ENCODE measurements around the gene TDRD9. TPM values are rescaled to one million over a fixed set of nuclear protein-coding genes. Genes with fewer than 3 reads are reported as not detected.
A peak's percentile ranks its signal among the peaks of the same experiment; 100 is the strongest.
"Not testable (repeated sequence)": the region's sequence is repeated elsewhere in the genome, so short reads cannot be mapped to it uniquely, and the experiment has no call there.

TDRD9 gene
- total RNA-seq, 1 donor from 2014 or later = 6.5 TPM

GRCh38 chr14:103886304-103887169 is 41.7 kb upstream of the TDRD9 start:
- no peak overlapping the region for H3K4me3 ChIP-seq (ENCODE audit: low read depth, low read length)
- H3K36me3 ChIP-seq (ENCODE audit: control insufficient read depth, insufficient read depth, low read length) = no peaks in the 10 kb centered on the region
- TF ChIP-seq, protein P1, sequence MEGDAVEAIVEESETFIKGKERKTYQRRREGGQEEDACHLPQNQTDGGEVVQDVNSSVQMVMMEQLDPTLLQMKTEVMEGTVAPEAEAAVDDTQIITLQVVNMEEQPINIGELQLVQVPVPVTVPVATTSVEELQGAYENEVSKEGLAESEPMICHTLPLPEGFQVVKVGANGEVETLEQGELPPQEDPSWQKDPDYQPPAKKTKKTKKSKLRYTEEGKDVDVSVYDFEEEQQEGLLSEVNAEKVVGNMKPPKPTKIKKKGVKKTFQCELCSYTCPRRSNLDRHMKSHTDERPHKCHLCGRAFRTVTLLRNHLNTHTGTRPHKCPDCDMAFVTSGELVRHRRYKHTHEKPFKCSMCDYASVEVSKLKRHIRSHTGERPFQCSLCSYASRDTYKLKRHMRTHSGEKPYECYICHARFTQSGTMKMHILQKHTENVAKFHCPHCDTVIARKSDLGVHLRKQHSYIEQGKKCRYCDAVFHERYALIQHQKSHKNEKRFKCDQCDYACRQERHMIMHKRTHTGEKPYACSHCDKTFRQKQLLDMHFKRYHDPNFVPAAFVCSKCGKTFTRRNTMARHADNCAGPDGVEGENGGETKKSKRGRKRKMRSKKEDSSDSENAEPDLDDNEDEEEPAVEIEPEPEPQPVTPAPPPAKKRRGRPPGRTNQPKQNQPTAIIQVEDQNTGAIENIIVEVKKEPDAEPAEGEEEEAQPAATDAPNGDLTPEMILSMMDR (IDR thresholded peaks at IDR 0.05; ENCODE audit: insufficient read depth, low read length, poor library complexity, severe bottlenecking) = peak; percentile 43
- H3K27me3 ChIP-seq (ENCODE audit: control insufficient read depth, insufficient read depth, low read length) = peaks cover 4% of the 10 kb centered on the region
- no peak for DNase-seq (ENCODE audit: low read depth)

DNA sequence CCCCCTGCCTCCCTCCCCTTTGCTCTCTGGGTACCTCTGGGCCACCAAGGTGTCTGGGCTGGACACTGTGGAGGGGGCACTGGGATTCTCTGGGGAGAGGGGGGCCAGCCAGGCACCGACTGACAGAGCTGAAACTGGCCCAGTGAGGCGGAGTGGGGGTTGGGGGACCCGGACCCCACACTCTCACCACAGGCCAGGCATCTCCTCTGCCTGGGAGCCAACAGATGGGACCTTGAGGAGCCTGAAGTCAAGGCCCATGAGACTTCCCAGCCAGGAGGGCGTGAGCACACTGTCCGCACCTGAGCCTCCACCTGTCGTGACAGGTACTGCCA is 41.1 kb upstream of the TDRD9 start:
- H3K36me3 ChIP-seq (ENCODE audit: control insufficient read depth, insufficient read depth, low read length) = no peaks in the 10 kb centered on the region
- no peak for DNase-seq (ENCODE audit: low read depth)
- no peak overlapping the region for H3K4me3 ChIP-seq (ENCODE audit: low read depth, low read length)
- TF ChIP-seq, protein P1 (IDR thresholded peaks at IDR 0.05; ENCODE audit: insufficient read depth, low read length, poor library complexity, severe bottlenecking) = no peak
- peaks cover 4% of the 10 kb centered on the region for H3K27me3 ChIP-seq (ENCODE audit: control insufficient read depth, insufficient read depth, low read length)

- H3K27me3 ChIP-seq (ENCODE audit: control insufficient read depth, insufficient read depth, low read length) = peaks cover 4% of the 10 kb centered on the region
- H3K4me3 ChIP-seq (ENCODE audit: low read depth, low read length) = no peak overlapping the region
- no peak for DNase-seq (ENCODE audit: low read depth)
- TF ChIP-seq, protein P1 (IDR thresholded peaks at IDR 0.05; ENCODE audit: insufficient read depth, low read length, poor library complexity, severe bottlenecking) = no peak
- no peaks in the 10 kb centered on the region for H3K36me3 ChIP-seq (ENCODE audit: control insufficient read depth, insufficient read depth, low read length)
Measured at GRCh38 chr14:103887557-103888115, 40.6 kb upstream of the TDRD9 start.

DNA sequence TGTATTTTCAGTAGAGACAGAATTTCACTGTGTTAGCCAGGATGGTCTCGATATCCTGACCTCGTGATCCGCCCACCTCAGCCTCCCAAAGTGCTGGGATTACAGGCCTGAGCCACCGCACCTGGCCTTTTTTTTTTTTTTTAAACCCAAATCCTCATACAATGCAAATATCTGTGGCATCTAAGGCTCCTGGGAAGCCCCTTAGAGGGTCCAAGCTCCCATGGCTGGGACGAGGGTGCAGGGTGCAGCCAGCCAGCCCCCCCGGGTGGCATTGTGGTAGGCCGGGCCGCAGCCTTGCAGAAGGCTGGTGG is 39.3 kb upstream of the TDRD9 start:
- not testable (repeated sequence) for DNase-seq (ENCODE audit: low read depth); H3K36me3 ChIP-seq (ENCODE audit: control insufficient read depth, insufficient read depth, low read length); H3K27me3 ChIP-seq (ENCODE audit: control insufficient read depth, insufficient read depth, low read length); H3K4me3 ChIP-seq (ENCODE audit: low read depth, low read length)

- Histone ChIP-seq H3K27me3 (ENCODE audit: control insufficient read depth, insufficient read depth, low read length) (peaks cover 4% of the 10 kb centered on the region), H3K36me3 (ENCODE audit: control insufficient read depth, insufficient read depth, low read length) (no peaks in the 10 kb centered on the region), H3K4me3 (ENCODE audit: low read depth, low read length) (no peak overlapping the region)
- TF ChIP-seq, protein P1 (IDR thresholded peaks at IDR 0.05; ENCODE audit: insufficient read depth, low read length, poor library complexity, severe bottlenecking) = no peak
- DNase-seq (ENCODE audit: low read depth) = no peak
Measured at GRCh38 chr14:103889313-103890051, 38.8 kb upstream of the TDRD9 start.

- Histone ChIP-seq H3K4me3 (ENCODE audit: low read depth, low read length) (no peak overlapping the region), H3K36me3 (ENCODE audit: control insufficient read depth, insufficient read depth, low read length) (no peaks in the 10 kb centered on the region), H3K27me3 (ENCODE audit: control insufficient read depth, insufficient read depth, low read length) (peaks cover 4% of the 10 kb centered on the region)
- TF ChIP-seq, protein P1 (IDR thresholded peaks at IDR 0.05; ENCODE audit: insufficient read depth, low read length, poor library complexity, severe bottlenecking) = no peak
- no peak for DNase-seq (ENCODE audit: low read depth)
Measured at GRCh38 chr14:103890052-103890371, 38.2 kb upstream of the TDRD9 start.
